GM21526 (cell line): Measurements from ENCODE around the gene ZNF300.
"Not testable (repeated sequence)": the region's sequence is repeated elsewhere in the genome, so short reads cannot be mapped to it uniquely, and the experiment has no call there.

Experiments used
- ATAC-seq: cut with Tn5 transposase; IDR thresholded peaks from one replicate; pipeline ENCODE4 v1.9.1; 2021; ENCODE audit warnings: moderate library complexity; ENCODE audit not compliant: unreplicated experiment, low FRiP score

Gene ZNF300

DNA sequence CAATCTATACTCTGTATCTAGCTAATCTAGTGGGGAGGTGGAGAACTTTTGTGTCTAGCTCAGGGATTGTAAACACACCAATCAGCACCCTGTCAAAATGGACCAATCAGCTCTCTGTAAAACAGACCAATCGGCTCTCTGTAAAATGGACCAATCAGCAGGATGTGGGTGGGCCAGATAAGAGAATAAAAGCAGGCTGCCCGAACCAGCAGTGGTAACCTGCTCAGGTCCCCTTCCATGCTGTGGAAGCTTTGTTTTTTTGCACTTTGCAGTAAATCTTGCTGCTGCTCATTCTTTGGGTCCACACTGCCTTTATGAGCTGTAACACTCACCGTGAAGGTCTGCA, 58.5 kb downstream of the ZNF300 start, which contains the start of gene IRGM:
IRGM (plus strand) TSS at position 214 of the 346 bp plus-strand sequence. CDS start 1,603 bp downstream, outside the sequence.
- ATAC-seq, result not testable (repeated sequence)

DNA sequence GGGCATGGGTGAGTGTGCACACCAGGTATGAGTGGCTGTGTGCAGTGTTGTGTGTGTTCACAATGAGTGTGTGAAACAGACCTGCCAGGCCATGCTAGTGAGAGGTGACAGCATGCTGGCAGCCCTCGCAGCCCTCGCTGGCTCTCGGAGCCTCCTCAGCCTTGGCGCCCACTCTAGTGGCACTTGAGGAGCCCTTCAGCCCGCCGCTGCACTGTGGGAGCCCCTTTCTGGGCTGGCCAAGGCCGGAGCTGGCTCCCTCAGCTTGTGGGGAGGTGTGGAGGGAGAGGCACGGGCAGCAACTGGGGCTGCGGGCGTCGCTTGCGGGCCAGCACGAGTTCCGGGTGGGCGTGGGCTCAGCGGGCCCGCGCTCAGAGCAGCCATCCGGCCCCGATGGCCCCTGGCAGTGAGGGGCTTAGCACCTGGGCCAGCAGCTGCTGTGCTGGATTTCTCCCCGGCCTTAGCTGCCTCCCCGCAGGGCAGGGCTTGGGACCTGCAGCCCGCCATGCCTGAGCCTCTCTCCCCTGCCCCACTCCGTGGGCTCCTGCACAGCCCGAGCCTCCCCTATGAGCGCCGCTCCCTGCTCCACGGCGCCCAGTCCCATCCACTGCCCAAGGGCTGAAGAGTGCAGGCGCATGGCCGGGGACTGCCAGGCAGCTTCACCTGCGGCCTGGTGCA, 59.5 kb downstream of the ZNF300 start:
- ATAC-seq, result not testable (repeated sequence)
